ENCODE data around the gene PPP6R3.

PPP6R3 gene

GRCh38 chr11:68480193-68480592, 19.6 kb downstream of the PPP6R3 start:
- Histone ChIP-seq H3K36me3 (ENCODE audit: insufficient read depth, low read length) (peaks cover 42% of the 10 kb centered on the region), H3K27ac (ENCODE audit: low read depth, low read length, poor library complexity, severe bottlenecking) (no peak overlapping the region), H3K9me2 (ENCODE audit: low read depth, low read length) (no peaks in the 10 kb centered on the region), H3K9me3 (ENCODE audit: low read length) (peaks cover 8% of the 10 kb centered on the region), H4K20me1 (ENCODE audit: insufficient read depth, low read length) (0 out of 2 replicates have a peak, but pooled peaks cover 3% of the 10 kb centered on the region), H3K27me3 (ENCODE audit: insufficient read depth, low read length) (no peaks in the 10 kb centered on the region), H3K4me2 (ENCODE audit: low read length) (no peak overlapping the region), H3F3A (ENCODE audit: insufficient read depth, low read length) (no peaks in the 10 kb centered on the region), H3K4me1 (ENCODE audit: insufficient read depth, low read length, severe bottlenecking) (no peaks in the 10 kb centered on the region), H3K4me3 (ENCODE audit: low read depth, low read length, poor library complexity, severe bottlenecking) (no peak overlapping the region), H3K79me2 (ENCODE audit: insufficient read depth, low read length) (peaks cover 89% of the 10 kb centered on the region), H3K9ac (ENCODE audit: low read length) (no peak overlapping the region), H2AFZ (ENCODE audit: low read length) (no peak overlapping the region)
- no peak for TF ChIP-seq EZH2 (IDR thresholded peaks at IDR 0.05; ENCODE audit: borderline replicate concordance, low read length)

GRCh38 chr11:68480852-68481510, 20.4 kb downstream of the PPP6R3 start:
- H3K79me2 ChIP-seq (ENCODE audit: insufficient read depth, low read length), result peaks cover 97% of the 10 kb centered on the region
- no peaks in the 10 kb centered on the region for H3F3A ChIP-seq (ENCODE audit: insufficient read depth, low read length)
- TF ChIP-seq EZH2 (IDR thresholded peaks at IDR 0.05; ENCODE audit: borderline replicate concordance, low read length), result no peak
- TF ChIP-seq CTCF (IDR thresholded peaks at IDR 0.05; ENCODE audit: low read length), result no peak
- no peak overlapping the region for H3K27ac ChIP-seq (ENCODE audit: low read depth, low read length, poor library complexity, severe bottlenecking)
- H3K36me3 ChIP-seq (ENCODE audit: insufficient read depth, low read length), result peaks cover 42% of the 10 kb centered on the region
- H3K4me2 ChIP-seq (ENCODE audit: low read length), result no peak overlapping the region
- no peak overlapping the region for H2AFZ ChIP-seq (ENCODE audit: low read length)
- no peak overlapping the region for H3K9ac ChIP-seq (ENCODE audit: low read length)
- no peak overlapping the region for H3K4me3 ChIP-seq (ENCODE audit: low read depth, low read length, poor library complexity, severe bottlenecking)
- H4K20me1 ChIP-seq (ENCODE audit: insufficient read depth, low read length), result 0 out of 2 replicates have a peak, but pooled peaks cover 3% of the 10 kb centered on the region
- no peaks in the 10 kb centered on the region for H3K27me3 ChIP-seq (ENCODE audit: insufficient read depth, low read length)
- H3K9me2 ChIP-seq (ENCODE audit: low read depth, low read length), result no peaks in the 10 kb centered on the region
- H3K4me1 ChIP-seq (ENCODE audit: insufficient read depth, low read length, severe bottlenecking), result no peaks in the 10 kb centered on the region
- peaks cover 8% of the 10 kb centered on the region for H3K9me3 ChIP-seq (ENCODE audit: low read length)

- Histone ChIP-seq H3K79me2 (ENCODE audit: insufficient read depth, low read length) (peaks cover 100% of the 10 kb centered on the region), H3K4me1 (ENCODE audit: insufficient read depth, low read length, severe bottlenecking) (no peaks in the 10 kb centered on the region), H4K20me1 (ENCODE audit: insufficient read depth, low read length) (0 out of 2 replicates have a peak, but pooled peaks cover 3% of the 10 kb centered on the region), H3K36me3 (ENCODE audit: insufficient read depth, low read length) (peaks cover 40% of the 10 kb centered on the region), H3K9me2 (ENCODE audit: low read depth, low read length) (no peaks in the 10 kb centered on the region), H3K9me3 (ENCODE audit: low read length) (peaks cover 8% of the 10 kb centered on the region), H3K4me3 (ENCODE audit: low read depth, low read length, poor library complexity, severe bottlenecking) (no peak overlapping the region), H3F3A (ENCODE audit: insufficient read depth, low read length) (no peaks in the 10 kb centered on the region), H3K4me2 (ENCODE audit: low read length) (no peak overlapping the region), H3K9ac (ENCODE audit: low read length) (no peak overlapping the region), H3K27me3 (ENCODE audit: insufficient read depth, low read length) (no peaks in the 10 kb centered on the region), H2AFZ (ENCODE audit: low read length) (no peak overlapping the region), H3K27ac (ENCODE audit: low read depth, low read length, poor library complexity, severe bottlenecking) (no peak overlapping the region)
- TF ChIP-seq EZH2 (IDR thresholded peaks at IDR 0.05; ENCODE audit: borderline replicate concordance, low read length) (no peak), CTCF (IDR thresholded peaks at IDR 0.05; ENCODE audit: low read length) (no peak)
Observed at GRCh38 chr11:68481579-68482240, 21.2 kb downstream of the PPP6R3 start.

All from OCI-LY1 (cell line).